VCaP (cell line): ENCODE data around the gene MEGF8.

ENCODE experiments used
- H3K27ac ChIP-seq: fragments of 450-650 bp; 2 replicates; pipeline ENCODE4 v1.5.1; 2017
- TF ChIP-seq, protein P1 (sequence below): fragments of 450-650 bp; conservative IDR thresholded peaks from 2 replicates; pipeline ENCODE4 v1.5.1; 2017; ENCODE audit warnings: mild to moderate bottlenecking, moderate library complexity

MEGF8 gene

DNA sequence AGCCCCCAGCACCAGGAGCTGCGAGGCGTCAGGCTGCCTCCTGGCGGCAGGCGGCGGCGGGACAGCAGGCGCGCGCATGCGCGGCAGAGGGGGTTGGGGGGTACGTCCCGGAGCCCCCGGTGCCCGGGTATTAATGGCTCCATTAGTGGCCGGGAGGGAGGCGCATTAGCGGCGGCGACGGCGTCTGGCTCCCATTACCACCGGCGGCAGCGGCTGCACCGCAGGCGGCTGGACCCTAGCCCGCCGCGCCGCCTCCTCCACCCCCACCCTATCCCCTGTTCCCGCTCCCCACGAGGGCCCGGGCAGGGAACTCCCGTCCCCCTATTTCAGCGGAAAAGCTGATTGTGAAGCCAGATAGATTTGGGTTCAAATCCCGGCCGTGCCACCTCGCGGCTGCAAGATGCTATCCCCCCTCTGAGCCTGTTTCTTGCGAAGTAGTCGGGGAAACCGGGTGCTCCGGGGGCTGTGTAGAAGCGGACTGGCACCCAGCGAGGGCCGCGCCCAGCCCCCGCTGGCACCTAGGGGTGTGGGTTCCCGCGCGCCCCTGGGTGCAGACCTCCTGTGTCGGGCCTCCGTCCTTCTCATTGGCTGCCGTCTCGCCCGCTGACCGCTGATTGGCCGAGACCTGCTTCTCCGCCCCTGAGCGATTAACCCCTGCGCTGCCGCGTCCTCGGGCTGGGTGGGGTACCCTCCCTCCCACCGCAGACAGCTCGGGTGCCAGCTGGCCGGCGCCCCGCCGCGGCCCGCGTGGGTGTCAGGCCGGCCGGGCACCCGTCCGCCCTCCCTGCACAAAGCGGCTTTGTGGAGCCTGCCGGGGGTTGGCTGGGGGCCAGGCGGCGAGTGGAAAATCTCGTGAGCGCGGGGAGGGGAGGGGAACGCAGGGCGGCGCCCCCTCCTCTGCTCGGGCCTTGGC, 45.3 kb upstream of the MEGF8 start:
- H3K27ac ChIP-seq = peak overlapping the region; percentile 87
- TF ChIP-seq, protein P1, sequence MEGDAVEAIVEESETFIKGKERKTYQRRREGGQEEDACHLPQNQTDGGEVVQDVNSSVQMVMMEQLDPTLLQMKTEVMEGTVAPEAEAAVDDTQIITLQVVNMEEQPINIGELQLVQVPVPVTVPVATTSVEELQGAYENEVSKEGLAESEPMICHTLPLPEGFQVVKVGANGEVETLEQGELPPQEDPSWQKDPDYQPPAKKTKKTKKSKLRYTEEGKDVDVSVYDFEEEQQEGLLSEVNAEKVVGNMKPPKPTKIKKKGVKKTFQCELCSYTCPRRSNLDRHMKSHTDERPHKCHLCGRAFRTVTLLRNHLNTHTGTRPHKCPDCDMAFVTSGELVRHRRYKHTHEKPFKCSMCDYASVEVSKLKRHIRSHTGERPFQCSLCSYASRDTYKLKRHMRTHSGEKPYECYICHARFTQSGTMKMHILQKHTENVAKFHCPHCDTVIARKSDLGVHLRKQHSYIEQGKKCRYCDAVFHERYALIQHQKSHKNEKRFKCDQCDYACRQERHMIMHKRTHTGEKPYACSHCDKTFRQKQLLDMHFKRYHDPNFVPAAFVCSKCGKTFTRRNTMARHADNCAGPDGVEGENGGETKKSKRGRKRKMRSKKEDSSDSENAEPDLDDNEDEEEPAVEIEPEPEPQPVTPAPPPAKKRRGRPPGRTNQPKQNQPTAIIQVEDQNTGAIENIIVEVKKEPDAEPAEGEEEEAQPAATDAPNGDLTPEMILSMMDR = peak; percentile 94

DNA sequence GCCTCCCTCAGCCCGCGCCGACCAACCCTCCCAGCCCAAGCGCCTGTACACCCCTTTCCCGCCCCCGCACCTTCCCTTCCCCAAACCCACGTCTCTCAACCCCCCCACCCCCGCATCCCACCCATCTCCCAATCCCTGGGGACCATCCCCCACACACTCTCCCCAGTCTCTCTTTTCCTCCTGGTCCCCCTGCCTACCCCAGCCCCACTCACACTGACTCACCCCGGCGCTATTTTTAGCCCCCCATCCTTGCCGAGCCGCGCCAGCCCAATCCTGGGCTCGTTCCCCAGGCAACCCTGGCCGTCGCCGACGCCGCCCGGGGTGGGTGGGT, 44.7 kb upstream of the MEGF8 start:
- TF ChIP-seq, protein P1 = no peak
- peak overlapping the region; percentile 87 for H3K27ac ChIP-seq

DNA sequence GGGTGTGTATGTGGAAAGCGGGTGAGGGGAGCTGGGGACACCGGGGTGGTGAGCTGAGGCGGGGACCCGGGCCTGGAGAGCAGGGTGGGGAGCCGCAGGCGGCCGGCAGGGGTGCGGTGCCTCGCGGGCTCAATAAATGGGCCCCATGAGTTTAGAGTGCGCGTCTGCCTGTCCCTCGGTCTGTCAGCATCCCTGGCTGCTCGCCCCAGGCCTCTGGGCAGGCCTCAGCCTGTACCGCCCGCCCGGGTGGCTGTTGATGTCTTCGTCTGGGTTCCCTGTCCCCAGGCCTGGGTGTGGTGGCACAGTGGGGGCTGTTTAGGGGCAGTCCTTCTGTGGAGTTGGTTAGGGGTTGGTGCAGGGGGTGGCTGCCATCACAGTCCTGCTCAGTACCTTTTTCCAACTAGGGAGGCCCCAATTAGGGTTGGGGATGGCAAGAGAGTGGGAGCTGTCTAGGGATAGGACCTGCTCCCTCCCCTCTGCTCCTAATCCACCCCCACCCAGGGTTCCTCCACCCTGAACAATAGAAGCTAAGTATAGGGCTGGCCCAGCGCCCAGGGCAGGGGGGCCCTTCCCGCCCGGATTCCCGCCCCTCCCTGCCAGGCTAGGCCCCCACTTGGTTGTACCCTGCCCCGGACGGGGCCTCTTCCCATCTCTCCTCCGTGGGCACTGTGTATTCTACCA, 44.1 kb upstream of the MEGF8 start:
- TF ChIP-seq, protein P1 = no peak
- H3K27ac ChIP-seq = peak overlapping the region; percentile 87; the same call in 1 of the 2 replicates

DNA sequence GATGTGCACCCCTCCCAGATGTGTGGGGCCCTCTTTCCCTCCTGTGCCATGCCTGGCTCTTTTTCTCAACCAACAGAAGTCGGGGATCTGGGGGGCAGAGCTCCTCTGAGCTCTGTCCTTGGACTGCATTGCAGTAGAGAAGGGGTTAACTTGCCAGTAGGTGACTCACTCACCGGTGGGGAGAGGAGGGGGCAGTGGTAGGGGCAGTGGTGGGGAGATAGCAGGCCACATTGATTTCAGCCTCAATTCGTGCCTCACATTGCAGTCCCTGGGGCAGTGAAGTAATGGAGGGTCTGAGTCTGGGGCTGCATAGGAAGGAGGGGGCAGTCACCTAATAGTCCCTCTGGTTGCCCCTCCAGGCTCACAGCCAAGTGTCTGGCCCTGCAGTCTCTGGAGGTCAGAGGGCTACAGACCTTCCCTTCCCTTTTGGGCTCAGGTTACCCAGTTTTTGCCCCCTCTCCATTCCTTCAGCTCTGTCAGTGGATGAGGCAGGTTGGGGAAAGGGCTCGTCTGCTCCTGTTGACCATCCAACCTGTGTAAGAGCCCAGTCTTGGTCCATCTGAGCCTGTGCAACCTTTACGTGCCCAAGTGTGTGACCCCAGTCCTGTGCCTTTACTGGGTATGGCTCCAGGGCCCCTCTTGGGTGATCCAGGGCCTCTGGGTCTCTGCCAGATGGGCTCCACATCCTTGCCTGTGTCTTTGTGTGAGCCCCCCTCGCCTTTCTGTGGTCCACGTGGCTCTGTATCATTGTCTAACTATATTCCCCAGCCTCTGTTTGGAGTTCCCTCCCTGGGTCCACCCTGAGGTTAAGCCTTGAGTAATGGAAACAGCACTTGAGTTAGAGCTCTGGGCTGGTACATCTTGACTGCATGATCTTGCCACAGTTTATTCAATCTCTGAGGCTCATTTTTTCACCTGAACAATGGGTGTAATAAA, 43.3 kb upstream of the MEGF8 start:
- H3K27ac ChIP-seq = peak overlapping the region; percentile 82; the same call in 1 of the 2 replicates
- TF ChIP-seq, protein P1 = no peak

DNA sequence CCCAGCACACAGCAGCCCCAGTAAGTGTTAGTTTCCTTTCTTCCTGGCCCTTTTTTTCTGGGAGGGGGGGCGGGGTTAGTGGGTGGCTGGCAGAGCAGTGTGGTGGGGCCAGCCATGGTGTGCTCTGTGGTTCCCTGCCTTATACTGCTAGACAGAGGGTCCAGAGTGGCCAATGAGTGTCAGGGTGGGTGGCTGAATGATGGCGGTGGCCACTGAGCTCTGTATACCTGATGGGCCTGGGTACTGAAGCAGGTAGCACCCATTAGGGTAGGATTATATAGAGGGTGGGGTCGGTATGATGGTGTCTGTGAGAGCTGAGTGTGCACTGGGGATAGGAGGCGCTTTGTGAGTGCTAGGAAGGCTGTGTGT, 42.6 kb upstream of the MEGF8 start:
- H3K27ac ChIP-seq = peak overlapping the region; percentile 82
- TF ChIP-seq, protein P1 = no peak

DNA sequence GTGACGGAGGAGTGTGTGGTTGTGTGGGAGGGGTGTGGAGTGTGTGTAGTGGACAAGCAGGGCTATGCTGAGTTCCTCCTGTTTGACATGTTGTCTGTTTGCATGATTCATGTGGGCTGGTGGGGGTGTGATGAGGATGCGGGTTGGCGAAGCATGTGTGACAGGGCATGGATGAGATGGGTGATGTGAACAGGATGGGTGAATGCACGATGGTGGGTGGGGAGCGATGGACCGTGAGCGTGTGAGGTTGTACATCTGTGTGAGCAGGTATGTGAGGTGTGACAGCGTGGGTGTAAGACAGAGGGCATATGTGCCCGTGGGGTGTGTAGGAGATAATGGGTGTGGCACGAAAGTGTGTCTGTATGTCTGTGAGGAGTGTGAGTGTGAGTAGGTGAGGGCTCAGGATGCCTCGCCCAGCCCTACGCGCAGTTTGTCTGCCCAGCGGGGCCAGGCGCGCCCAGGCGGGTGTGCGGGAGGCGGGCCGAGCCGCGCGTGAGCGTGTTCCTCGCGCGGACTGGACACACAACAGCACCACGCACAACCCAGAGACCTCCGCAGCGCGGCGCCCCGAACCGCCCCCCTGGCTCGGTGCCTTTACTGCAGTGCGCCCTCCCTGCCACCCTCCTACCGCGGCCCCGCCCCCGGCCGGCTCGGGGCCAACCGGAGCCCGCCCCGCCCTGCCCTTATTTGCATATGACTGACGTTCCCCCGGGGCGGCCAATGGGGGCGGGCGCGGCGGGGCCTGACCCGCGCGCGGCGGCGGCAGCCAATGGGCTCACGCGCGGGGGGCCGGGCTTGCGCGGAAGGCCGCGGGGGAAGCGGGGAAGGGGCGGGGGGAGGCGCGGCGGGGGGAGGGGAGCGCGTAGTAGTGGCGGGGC, 42.0 kb upstream of the MEGF8 start:
- H3K27ac ChIP-seq = peak overlapping the region; percentile 82
- TF ChIP-seq, protein P1 = no peak
